ENCODE data around the gene PRKCSH. TPM values are rescaled to one million over a fixed set of nuclear protein-coding genes. Genes with fewer than 3 reads are reported as not detected.

PRKCSH gene
- 208 TPM for total RNA-seq

- Histone ChIP-seq H3K27ac (peak within 1 kb of the TSS; percentile 73 to 80), H3K36me3 (peaks cover 21 to 25% of the 10 kb centered on the region in 2 donors), H3K4me3 (peak within 1 kb of the TSS; percentile 82 to 93), H3K27me3 (no peaks in the 10 kb centered on the region), H3K9me3 (no peaks in the 10 kb centered on the region), H3K4me1 (peaks cover 12 to 14% of the 10 kb centered on the region in 2 donors)
- peak; percentile 86 to 97 (median 93) for TF ChIP-seq CTCF (IDR thresholded peaks at IDR 0.05)
- intact Hi-C loops (cut with DNase I): loop anchor here (1.0 to 2.0 kb wide), 5 partner anchors 13 to 89 kb away; partner anchors contain the start of genes CCDC159, SWSAP1, TMEM205 and ZNF653
- DNase-seq (ENCODE audit: low spot score in 2 of 2): peak; percentile 95 to 99
These were observed at the start of gene PRKCSH, which contains the start of gene ODAD3 for GRCh38 chr19:11435057-11435832. TSS of gene PRKCSH (plus strand) at chr19:11435635. CDS start at chr19:11436118, 483 bp downstream. TSS of gene ODAD3 (minus strand) at chr19:11435121. CDS start at chr19:11435016, 105 bp downstream.

GRCh38 chr19:11387162-11388034 is 48.0 kb upstream of the PRKCSH start:
- Histone ChIP-seq H3K36me3 (no peaks in the 10 kb centered on the region), H3K9me3 (no peaks in the 10 kb centered on the region), H3K4me1 (peaks cover 5 to 13% of the 10 kb centered on the region in 2 donors), H3K27me3 (no peaks in the 10 kb centered on the region), H3K27ac (no peak overlapping the region), H3K4me3 (no peak overlapping the region)
- no peak for DNase-seq (ENCODE audit: low spot score in 2 of 2)
- TF ChIP-seq CTCF (IDR thresholded peaks at IDR 0.05): no peak
- intact Hi-C loops (cut with DNase I): no loop called here

GRCh38 chr19:11390359-11390758 is 45.1 kb upstream of the PRKCSH start:
- Histone ChIP-seq H3K27ac (no peak overlapping the region), H3K9me3 (no peaks in the 10 kb centered on the region), H3K4me3 (no peak overlapping the region), H3K36me3 (no peaks in the 10 kb centered on the region), H3K27me3 (no peaks in the 10 kb centered on the region), H3K4me1 (no peaks in the 10 kb centered on the region)
- no peak for DNase-seq (ENCODE audit: low spot score in 2 of 2)
- no peak for TF ChIP-seq CTCF (IDR thresholded peaks at IDR 0.05)
- intact Hi-C loops (cut with DNase I): no loop called here

- DNase-seq (ENCODE audit: low spot score in 2 of 2): no peak
- Histone ChIP-seq H3K9me3 (no peaks in the 10 kb centered on the region), H3K27me3 (no peaks in the 10 kb centered on the region), H3K4me3 (no peak overlapping the region), H3K4me1 (no peaks in the 10 kb centered on the region), H3K27ac (no peak overlapping the region), H3K36me3 (no peaks in the 10 kb centered on the region)
- no peak for TF ChIP-seq CTCF (IDR thresholded peaks at IDR 0.05)
- intact Hi-C loops (cut with DNase I): no loop called here
These were observed 44.3 kb upstream of the PRKCSH start for GRCh38 chr19:11390933-11391680.

GRCh38 chr19:11397089-11397610 is 38.3 kb upstream of the PRKCSH start:
- no peaks in the 10 kb centered on the region for H3K27me3 ChIP-seq
- H3K36me3 ChIP-seq: peaks cover 5 to 11% of the 10 kb centered on the region in 2 donors
- H3K27ac ChIP-seq: no peak overlapping the region
- no peak overlapping the region for H3K4me3 ChIP-seq
- no peaks in the 10 kb centered on the region for H3K9me3 ChIP-seq
- intact Hi-C loops (cut with DNase I): no loop called here
- no peaks in the 10 kb centered on the region for H3K4me1 ChIP-seq
- DNase-seq (ENCODE audit: low spot score in 2 of 2): no peak
- TF ChIP-seq CTCF (IDR thresholded peaks at IDR 0.05): no peak

Data from ascending aorta (tissue), 2 donors.